Measurements from ENCODE around the gene TSSK2. TPM values are rescaled to one million over a fixed set of nuclear protein-coding genes. Genes with fewer than 3 reads are reported as not detected.

TSSK2 gene
- total RNA-seq, result not detected in 2 replicates

DNA sequence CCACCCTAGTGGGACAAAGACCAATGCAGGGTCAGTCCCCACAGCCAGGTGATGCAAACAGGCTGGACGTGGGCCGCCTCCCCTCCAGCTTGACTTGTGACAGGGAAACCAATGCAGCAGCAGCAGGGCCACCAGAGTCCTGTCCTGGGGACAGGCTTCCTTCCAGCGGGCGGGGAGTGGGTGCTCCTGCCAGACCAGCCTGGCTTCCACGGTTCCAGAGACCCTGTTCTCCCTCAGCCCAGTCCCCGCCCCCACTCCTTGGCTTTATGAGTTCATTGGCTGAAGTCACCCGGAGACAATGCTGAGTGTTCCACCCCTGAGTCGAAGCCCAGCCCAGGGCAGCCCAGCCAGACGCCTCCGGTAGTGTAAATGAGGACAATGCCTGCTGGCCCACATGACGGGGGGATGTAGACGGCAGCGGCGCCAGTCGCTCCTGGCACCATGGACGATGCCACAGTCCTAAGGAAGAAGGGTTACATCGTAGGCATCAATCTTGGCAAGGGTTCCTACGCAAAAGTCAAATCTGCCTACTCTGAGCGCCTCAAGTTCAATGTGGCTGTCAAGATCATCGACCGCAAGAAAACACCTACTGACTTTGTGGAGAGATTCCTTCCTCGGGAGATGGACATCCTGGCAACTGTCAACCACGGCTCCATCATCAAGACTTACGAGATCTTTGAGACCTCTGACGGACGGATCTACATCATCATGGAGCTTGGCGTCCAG lies at the start of gene TSSK2:
TSS of gene TSSK2 (plus strand) at position 350 of the 726 bp plus-strand sequence. CDS start at position 442, 92 bp downstream.

DNA sequence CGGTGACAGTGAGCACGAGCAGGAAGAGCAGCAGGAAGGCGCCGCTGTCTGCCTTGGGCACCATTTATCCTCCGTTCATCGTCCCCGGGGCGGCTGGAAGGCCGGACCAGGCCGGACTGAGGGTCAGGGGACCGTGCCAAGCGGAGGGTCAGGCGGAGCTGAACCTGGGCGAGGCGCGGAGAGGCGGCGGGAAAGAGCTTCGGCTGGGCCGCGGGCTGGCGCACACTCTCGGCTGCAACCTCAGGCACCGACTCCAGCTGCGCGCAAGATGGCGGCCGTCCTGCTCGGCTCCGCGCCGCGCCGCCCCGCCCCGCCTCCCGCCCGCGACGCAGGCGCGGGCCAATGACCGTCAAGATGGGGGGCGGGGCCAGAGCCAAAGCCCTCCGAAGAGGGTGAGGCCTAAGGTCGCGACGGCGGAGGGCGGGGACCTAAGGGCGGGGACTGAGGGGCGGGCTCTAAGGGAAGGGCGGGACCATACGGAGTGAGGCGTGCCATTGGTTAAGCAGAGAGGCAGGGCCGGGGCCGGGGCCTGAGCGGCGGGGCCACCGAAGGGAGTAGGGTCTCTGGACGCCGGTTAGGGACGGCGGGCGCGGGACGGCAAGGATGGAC lies 8.9 kb upstream of the TSSK2 start, which contains the start of gene DGCR2:
TSS of gene DGCR2 (minus strand) at position 270 of the 609 bp plus-strand sequence. CDS start at position 64, 206 bp downstream.

DNA sequence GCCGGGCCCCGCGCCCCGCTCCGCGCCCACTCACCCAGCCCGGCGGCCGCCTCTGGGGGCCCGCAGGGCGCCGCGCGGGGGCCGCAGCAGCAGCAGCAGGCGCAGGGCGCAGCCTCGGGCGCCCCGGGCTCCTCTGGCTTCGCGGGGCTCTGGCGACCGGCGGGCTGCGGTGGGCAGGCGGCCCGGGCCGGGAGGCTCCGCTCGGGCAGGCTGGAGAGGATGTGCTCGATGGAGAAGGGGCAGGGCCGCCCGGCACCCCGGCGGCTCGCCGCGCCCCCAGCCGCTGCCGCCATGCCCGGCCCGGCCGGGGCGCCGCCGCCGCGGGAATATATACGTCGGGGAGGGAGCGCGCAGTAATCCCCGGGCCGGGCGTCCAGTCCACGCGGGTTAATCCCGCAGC lies 18.9 kb downstream of the TSSK2 start, which contains the start of gene GSC2:
TSS of gene GSC2 (minus strand) at position 302 of the 400 bp plus-strand sequence. CDS start at position 293, 9 bp downstream.

DNA sequence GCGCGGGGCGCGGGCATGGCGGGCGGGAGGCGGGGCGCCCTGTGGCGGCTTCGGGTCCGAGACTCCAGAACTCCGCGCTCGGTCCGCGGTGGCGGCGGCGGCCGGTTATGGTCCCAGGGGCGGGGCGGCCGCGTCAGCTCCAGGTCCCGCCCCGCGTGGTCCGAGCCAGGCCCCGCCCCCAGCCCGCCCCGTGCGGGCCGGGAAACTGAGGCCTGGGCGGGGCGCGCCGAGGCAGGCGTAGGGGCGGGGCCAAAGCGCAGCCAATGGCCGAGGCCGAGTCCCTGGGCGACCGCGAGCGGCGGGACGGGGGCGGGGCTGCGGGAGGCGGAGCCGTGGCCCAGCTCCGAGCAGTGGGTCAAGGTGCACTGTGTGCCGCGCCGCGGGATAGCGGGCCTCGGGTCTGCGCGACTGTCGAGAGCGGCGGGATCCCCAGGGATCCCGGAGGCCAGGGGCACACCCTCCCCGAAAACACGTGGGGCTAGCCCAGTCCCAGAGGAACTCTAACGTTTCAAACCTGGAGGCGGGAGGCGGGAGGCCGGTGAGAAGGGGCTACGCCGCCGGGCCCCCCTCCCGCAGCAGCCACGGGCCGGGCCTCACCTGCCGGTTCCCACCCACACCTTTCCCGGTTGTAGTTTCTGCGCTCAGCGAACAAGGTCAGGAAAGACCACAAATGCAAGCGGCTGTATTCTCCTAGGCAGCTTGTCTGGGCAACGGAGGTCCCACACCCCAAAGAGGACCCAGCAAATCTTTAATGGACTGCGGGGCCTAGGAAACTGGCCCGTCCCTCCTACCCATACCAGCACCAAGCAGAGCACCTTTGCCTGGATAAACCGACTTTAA lies 47.8 kb downstream of the TSSK2 start, which contains the start of gene SLC25A1:
TSS of gene SLC25A1 (minus strand) at position 80 of the 840 bp plus-strand sequence. CDS start at position 17, 63 bp downstream.

Other genes with a start within 250 kb of the TSSK2 start
- 0.19 and 0.40 TPM in 2 replicates for gene DGCR6, start 225.0 kb upstream of the TSSK2 start, total RNA-seq
- gene PRODH, start 195.0 kb upstream of the TSSK2 start, total RNA-seq, result 0.06 TPM in 1 of 2 replicates, not detected in the other
- gene DGCR2, start 8.9 kb upstream of the TSSK2 start, total RNA-seq, result 30.1 and 32.1 TPM in 2 replicates
- gene ESS2, start 13.3 kb downstream of the TSSK2 start, total RNA-seq, result 6.2 and 6.3 TPM in 2 replicates
- gene GSC2, start 19.0 kb downstream of the TSSK2 start, total RNA-seq, result not detected in 2 replicates
- 82.3 and 100 TPM in 2 replicates for gene SLC25A1, start 47.4 kb downstream of the TSSK2 start, total RNA-seq
- gene CLTCL1, start 160.4 kb downstream of the TSSK2 start, total RNA-seq, result 3.7 and 5.1 TPM in 2 replicates